DND-41 (cell line): ENCODE results near the gene NEDD4L.

Source experiments
- EZH2 ChIP-seq: IDR thresholded peaks from 3 replicates; pipeline ENCODE4 v1.6.1; 2012; ENCODE audit warnings: borderline replicate concordance, low read depth, mild to moderate bottlenecking, moderate library complexity, low read length, inconsistent platforms; ENCODE audit not compliant: severe bottlenecking
- TF ChIP-seq, protein P1 (sequence below): IDR thresholded peaks from 2 replicates; pipeline ENCODE4 v1.5.1; 2012; ENCODE audit warnings: borderline replicate concordance, low read length, moderate library complexity, mild to moderate bottlenecking; ENCODE audit not compliant: poor library complexity, severe bottlenecking; ENCODE audit errors: extremely low read depth

GRCh38 chr18:58393295-58393694, 349.3 kb downstream of the NEDD4L start:
- TF ChIP-seq, protein P1, sequence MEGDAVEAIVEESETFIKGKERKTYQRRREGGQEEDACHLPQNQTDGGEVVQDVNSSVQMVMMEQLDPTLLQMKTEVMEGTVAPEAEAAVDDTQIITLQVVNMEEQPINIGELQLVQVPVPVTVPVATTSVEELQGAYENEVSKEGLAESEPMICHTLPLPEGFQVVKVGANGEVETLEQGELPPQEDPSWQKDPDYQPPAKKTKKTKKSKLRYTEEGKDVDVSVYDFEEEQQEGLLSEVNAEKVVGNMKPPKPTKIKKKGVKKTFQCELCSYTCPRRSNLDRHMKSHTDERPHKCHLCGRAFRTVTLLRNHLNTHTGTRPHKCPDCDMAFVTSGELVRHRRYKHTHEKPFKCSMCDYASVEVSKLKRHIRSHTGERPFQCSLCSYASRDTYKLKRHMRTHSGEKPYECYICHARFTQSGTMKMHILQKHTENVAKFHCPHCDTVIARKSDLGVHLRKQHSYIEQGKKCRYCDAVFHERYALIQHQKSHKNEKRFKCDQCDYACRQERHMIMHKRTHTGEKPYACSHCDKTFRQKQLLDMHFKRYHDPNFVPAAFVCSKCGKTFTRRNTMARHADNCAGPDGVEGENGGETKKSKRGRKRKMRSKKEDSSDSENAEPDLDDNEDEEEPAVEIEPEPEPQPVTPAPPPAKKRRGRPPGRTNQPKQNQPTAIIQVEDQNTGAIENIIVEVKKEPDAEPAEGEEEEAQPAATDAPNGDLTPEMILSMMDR = no peak
- no peak for TF ChIP-seq EZH2
